22Rv1 (cell line): ENCODE measurements around the gene PTPRG.

Source experiments
- CTCF ChIP-seq: fragments of 450-650 bp; IDR thresholded peaks from 2 replicates; pipeline ENCODE4 v1.5.1; 2017; ENCODE audit warnings: mild to moderate bottlenecking
- ZFX ChIP-seq: fragments of 450-650 bp; IDR thresholded peaks from 2 replicates; pipeline ENCODE4 v1.6.1; 2017; ENCODE audit warnings: antibody characterized with exemption, borderline replicate concordance

GRCh38 chr3:62119139-62119538 is 557.8 kb downstream of the PTPRG start:
- no peak for TF ChIP-seq CTCF
- TF ChIP-seq ZFX: no peak
